Central memory CD4-positive, alpha-beta T cell (primary cell): ENCODE measurements around the gene SOX3.

Source experiments
- DNase-seq: peaks from one replicate; pipeline ENCODE4 v3.0.0; 2022
- total RNA-seq, 3 experiments: gene quantifications; one replicate each; lab custom pipeline; 2026; lab: John Stamatoyannopoulos, UW

Gene SOX3
- total RNA-seq: 0 reads per million in 3 experiments

DNA sequence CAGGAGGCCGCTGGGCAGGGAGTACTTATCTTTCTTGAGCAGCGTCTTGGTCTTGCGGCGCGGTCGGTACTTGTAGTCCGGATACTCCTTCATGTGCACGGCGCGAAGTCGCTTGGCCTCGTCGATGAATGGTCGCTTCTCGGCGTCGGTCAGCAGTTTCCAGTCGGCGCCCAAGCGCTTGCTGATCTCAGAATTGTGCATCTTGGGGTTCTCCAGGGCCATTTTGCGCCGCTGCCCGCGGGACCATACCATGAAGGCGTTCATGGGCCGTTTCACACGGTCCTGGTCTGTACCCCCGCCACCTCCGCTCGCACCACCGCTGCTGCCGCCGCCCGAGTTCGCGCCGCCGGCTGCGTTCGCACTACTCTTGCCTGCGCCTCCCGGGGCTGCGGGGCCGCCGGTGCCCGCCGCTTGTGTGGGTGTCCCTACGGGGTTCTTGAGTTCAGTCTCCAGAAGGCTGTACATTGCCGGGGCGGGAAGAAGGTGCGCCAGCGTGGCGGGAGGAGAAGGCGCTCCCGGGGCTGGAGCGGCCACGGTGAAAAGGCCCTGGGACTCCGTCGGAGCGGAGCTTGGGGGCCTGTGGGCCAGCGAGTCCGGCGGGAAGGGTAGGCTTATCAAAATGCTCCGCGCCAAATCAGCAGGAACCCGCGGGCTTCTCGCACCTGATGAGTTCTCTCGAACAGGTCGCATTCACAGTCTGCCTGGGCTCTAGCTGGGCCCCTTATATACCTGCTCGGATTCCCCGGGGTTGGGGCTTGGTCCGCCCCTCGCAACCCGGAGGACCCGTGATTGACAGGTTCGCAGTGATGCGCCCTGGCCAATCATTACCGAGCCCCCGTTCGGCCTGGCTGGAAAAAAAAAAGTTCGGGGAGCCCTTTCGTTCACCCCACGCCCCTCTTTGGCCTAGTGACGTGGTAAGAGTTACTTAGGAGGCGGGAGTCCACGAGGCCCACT is at the start of gene SOX3:
Gene SOX3 (minus strand): TSS at position 699 of the 954 bp plus-strand sequence. CDS start 9 bp downstream, at position 690.
- no peak for DNase-seq

DNA sequence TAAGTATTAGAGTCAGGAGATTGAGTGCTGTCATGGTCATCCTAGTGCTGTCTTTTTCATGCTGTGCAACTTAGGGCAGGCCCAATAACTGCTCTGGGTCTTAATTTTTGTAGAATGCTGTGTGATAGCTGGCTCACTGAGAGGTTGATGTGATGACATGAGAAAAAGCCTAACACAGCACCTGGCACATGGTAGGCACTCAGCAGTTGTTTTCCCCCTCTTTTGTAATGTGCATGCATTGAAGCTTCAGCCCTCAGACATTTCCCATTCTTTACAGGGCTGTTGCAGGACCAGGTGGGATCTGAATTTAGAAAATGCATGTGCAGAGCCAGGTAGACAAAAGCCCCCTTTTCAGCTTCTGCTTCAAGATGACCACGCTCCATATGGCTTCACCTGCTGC is 44.1 kb upstream of the SOX3 start:
- DNase-seq: no peak

DNA sequence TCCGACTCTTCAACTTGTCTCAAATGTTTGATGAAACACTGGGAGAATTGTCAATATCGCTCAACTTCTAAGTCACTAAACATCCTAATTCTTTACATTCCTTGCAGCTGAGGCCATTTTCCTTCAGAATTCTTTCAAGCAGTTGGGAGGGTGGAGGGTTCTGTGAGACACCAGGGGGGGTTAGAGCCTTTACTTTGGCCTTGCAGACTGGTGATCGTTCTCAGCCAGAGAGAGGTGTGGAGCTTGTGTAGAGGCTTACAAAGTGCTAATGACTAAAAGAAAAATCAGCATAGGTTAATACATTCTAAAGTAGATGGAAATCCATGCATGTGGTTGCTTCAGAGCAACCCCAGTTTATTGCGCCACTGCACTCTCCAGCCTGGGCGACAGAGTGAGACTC is 21.3 kb upstream of the SOX3 start:
- no peak for DNase-seq

DNA sequence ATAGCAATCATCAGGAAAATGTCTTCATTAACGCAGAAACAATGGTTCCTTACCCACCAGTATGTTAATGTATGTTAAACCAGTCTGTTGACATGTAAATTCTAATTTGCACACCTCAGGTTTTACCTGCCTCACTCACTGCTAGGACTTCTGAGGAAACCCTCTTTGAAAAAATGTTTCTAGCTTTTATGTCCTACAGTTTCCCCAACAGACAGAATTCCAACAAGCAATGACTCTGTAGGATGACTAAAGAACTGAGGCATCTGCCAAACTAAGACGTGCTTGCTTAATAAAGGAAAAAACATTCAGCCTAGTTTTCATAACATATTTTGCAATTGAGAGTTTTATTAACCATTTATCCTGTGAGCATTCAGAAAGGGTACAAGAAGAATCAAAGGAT is 20.6 kb upstream of the SOX3 start:
- no peak for DNase-seq

DNA sequence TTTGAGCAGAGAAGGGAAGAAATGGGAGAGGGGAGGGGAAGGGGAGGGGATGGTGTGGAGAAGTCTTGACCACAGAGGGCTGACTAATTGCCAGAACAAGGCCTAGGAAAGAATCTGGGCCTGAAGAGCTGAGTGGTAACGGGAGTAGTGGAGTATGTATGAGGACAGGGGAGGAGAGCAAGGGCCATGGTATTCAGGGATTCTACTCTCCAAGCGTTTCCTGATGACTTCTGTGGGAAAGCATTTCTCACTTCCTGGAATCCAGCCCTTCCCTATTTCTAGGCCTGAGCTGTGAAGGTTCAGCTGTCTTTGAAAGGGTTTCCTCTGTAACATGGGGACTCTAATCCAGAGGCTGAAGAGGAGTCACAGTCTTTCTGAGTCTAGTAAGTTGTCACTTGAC is 19.7 kb upstream of the SOX3 start:
- no peak for DNase-seq

DNA sequence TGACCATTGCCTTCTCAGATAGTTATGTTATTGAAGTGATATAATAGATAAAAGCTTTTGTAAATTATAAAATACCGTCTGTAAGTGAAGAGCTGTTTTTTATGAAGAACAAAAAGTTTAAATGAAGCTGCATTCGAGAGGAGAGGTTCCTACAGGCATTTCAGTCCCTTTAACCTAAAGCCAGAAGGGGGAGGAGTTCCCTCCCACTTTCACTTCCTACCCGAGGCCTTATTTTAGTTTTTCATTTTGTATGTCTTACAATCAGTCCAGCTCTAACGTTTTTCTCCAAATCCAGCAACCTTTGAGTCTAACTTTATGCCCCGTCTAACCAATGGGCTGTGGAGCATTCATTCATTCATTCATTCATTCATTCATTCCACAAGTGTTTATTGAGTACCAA is 16.5 kb upstream of the SOX3 start:
- no peak for DNase-seq

DNA sequence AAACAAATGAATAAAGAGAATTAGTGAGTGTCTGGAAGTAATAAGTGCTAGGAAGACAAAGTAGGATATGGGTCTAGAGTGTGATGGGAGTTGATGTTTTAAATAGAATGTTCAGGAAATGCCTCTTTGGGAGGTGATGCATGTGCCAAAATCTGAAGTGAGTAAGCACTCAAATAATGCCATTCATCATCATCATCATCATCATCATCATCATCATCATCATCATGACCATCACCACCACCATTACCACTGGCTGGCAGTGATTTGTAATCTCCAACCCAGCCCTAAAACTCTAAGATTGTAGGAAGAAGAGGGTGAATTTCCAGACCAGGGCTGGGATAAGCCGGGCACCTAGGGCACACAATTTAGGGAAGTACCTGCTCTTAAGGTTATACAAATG is 9.7 kb upstream of the SOX3 start:
- DNase-seq: no peak

DNA sequence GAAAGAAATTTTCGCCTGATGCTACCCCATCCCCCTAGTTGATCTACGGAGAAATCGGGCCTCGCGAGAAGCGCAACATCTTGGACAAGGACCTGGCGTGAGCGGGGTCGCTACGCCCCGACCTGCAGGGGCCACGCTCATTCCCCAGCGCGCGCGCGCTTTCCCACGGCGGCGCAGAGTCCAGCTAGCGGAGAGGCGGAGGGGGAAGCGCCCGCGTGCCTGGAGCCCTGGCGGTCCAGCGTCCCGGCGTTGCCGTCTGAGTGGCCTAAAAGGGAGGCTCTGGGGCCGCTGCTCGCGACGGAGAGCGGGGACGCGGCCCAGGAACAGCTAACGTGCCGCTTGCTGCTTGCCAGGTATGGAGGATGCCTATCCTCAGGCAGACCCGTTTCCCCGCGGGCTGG is 6.0 kb upstream of the SOX3 start:
- no peak for DNase-seq

DNA sequence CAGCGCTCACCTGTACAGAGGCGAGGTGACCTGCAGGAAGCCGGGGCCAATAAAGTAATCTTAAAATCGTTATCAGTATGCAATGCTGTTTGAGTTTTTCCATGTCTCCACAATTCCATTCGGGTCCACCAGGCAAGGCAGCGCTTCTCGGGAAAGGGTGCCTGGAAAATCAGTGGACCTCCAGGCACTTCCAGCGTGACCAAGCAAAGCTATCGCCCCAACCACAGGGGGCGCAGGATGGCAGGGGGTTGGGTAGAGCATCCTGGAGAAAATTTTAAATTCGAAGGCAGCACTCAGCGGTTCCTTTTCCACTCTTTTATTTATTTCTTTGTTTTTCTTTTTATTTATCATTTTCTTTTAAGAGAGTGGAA is 5.4 kb upstream of the SOX3 start:
- DNase-seq: no peak

DNA sequence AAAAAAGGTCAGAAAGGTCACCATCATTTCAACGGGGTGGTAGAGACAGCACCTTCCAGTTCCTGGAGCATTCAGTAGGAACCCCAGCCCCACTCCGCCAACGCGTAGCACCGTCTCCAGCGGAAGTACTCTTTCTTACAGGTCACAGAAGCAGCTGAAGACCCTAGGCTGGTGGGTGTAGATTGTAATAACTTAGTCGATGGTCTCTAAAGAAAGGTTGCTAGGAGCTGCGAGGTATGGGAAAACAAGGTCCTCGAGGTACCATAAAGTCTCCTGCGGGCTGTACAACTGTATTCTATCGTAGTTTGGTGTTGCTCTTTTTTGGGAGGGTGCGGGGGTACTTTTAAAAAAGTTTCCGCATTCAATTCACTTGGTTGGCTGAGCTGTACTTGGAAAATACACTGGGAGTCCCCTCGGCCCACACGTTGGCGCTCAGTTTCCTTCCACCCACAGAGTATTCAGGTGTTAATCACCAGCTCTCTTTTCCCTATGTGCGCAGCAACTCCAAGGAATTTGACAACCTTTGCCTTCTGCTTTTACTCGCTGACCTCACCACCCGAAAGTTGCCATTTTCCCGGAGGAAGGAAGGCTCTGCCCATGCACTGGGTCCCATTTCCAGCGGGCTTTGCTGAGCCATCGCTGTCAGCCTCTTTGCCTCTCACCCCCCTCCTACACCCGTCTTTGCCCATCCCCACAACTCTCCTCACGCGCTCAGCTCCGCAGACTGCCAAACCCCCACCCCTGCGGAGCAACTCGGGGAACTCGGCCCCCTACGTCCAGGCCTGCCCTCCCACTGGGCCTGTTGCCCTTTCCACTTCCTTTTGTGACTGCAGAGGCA is 4.8 kb upstream of the SOX3 start:
- DNase-seq: no peak

DNA sequence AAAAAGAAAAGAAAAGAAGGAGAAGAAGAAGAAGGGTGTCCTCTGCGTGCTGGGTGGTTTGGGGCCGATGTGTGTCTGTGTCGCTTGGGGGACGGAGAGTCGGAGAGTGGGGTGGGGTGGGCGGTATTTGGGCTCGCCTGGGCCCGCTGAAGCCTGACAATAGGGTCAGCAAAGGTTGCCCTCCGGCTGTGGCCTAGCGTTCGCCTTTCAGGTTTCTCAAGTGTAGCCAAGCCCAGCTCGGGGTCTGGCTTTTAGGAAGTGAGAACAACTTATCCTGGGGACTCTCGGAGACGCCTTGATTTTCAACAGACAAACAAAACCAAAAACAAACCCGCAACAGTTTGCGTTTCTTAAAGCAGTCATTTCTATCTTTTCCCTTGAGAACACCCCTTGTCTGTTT is 4.1 kb upstream of the SOX3 start:
- DNase-seq: no peak

DNA sequence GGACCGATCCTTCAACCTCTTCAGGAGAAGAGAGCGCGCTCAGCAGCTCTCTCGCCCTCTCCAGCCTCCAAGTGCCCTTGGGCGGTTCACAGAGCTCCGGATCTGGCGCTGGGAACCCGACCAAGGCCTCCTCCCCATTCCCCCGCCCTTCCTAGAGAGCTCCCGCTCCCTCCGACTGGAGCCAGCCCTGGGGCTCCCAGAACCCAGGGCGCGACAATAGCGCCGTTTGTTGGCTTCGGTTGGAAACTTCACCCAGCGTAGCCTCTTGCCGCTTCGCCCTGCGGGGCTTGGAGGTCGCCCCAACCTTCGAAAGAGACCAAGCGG is 3.1 kb upstream of the SOX3 start:
- DNase-seq: no peak

DNA sequence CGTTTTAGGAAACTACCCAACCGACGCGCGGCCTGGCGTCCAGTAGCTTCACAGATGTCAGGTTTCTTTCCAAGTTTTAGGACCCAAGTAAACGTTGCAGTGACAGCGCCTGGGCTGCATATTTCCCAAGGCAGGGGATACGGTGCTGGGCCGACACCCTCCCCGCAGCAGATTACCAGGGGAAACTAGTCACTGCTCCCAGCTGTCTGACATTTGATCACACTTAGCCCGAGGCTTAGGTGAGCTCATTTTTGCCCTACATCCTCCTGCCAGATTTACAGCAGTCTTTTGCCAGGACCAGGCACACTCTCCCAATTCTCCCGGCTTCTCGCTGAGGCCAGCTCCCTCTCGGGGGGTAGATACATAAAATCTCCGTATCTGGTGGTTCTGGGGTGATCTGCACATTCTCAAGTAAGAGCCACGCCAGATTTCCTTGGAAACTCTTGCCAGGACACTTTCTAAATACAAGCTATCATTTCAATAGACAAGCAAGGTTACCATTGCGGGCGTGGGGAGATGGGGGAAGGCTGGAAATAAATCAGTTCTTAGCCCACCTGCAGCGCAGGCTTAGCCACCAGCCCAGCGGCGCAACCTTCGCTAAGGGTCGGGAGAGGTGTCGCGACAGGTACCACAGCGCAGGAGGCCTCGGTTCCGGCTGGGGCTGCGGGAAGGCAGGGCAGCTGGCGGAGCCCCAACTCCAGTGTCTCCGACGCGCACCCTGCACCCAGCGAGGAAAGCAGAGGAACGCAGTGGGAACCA is 2.5 kb upstream of the SOX3 start:
- no peak for DNase-seq

DNA sequence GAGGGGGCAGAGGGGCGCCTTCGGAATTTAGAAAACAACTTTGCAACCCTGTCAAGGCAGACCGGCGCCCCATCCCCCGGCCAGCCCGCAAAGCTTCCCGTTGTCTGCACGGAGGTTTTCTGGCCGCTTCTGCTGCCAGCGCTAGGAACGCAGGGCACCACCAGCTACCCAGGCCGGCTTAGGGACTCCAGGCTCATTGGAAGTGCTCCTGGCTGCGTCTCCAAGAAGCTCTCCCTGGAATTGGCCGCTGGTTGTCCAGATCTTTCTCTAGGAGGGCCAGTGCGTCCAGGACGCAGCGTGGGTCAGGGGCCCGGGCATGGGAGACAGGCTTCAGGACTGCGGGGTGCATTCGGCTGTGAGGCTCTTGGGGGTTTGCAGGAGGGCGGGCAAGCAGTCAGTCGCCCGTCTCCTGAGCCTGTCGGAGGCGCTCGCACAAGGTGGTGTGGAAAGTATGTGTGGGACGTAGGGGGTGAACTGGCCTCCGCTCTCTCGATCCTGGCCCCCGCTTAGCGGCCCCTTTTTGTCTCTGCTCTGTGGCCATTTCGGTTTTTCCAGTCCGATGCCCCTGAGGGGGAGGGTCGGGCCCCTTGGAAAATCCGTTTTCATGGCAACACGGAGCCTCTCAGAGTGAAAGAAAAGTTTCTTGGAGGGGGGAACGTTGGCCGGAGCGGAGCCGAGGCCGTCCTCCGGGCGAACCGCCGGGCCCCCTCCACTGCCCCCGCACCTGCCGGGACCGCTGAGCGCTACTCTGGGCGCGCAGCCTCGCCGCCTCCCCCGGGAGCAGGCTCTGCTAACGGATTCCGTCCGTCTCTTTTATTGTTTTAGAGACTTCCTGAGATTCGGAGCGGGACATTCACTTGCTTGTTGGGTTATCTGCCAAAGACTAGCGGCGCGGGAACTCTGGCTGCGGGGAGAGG is 810 bp upstream of the SOX3 start:
- no peak for DNase-seq

DNA sequence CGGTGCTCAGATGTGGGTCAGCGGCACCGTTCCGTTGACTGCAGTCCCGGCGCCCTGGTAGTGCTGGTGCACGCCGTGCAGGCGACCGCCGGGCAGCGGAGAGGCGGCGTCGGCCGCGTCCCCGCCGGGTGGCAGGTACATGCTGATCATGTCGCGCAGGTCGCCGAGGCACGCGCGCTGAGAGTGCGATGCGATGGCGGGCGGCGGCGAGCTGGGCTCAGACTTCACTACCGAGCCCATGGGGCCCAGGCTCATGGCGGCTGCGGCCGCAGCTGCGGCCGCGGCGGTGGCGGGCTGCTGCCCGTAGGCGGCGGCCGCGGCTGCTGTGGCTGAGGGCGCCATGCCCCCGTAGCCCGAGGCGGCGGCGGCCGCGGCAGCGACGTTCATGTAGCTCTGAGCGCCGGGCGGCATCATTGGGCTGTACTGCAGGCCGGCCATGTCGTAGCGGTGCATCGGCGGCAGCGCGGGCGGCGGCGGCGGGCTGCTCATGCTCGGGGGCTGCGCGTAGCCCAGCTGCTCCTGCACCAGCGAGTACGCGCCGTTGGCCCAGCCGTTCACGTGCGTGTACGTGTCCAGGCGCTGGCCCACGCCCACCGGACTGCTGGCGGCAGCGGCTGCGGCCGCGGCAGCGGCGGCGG is 1.0 kb downstream of the SOX3 start:
- DNase-seq: no peak

DNA sequence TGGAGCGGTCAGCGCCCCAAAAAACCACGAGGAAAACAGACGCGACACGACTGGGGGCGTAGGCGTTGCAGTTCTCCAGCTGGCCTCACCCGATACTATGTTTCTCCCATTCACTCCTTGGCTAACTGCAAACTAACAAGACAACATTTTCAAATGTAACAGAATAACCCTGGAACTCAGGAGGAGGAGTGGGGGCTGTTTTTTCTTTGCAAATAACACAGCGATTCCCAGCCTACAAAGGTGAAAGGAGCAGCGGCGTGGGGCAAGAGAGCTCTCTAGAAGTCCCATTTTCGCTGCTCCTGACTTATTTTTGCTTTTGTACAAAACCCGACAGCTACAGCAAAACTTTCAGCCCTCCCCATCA is 1.6 kb downstream of the SOX3 start:
- no peak for DNase-seq

DNA sequence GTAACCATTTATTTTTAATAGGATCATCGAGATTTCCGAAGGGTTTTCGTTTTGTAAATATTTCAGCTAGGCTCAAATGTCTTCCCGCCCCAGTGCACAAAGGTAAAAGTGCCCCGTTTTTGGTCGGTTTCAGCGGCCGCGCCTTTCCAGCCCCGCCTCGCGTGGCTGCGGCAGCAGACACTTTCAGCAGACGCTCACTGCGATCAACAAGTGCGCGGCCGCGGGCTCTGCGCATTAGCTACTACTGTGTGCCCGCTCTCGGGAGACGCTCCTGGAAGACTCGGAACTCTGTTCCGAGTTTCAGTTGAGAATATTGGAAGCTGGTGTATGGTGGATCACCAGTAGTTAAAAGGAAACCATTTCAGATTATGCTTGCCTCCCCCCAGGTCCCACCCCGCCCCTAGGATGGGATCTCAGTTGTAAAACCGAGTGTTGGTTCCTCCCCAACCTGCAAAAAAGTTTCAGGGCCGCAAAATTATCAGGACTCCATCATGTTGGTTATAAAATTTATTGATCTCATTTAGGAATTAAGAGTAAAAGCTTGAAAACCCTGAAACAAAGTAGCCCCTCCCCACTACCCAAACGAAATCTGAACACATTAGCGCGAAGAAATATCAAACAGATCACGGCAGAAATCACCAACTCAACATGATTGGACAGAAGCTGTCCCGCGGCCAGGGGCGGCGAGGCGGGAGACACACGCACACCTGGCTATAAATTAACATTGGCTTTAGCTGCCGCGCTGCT is 2.2 kb downstream of the SOX3 start:
- DNase-seq: no peak

DNA sequence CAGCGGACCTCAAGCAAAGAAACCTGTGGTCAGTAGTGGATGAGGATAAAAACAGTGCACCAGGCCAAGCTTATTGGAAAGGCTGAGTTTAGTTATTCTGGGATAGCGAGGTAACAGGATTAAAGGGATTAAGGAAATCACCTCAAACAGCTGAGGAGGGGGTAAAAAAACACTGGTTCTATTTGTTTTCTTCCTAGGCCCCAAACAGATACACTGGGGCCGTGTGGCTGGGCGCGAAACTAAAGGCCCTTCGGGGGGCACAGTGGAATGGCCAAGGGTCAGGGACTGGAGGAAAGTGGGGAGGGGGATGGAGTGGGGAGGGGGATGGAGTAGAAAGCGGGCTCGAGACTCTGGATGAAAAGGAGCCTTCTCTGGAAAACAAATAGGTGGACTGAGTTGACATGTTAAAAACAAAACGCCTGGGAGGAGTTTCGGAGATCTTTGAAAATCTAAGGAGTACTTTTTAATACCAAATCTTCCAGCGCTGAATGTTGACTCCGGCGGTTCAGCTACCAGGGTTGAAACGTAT is 2.9 kb downstream of the SOX3 start:
- DNase-seq: no peak

DNA sequence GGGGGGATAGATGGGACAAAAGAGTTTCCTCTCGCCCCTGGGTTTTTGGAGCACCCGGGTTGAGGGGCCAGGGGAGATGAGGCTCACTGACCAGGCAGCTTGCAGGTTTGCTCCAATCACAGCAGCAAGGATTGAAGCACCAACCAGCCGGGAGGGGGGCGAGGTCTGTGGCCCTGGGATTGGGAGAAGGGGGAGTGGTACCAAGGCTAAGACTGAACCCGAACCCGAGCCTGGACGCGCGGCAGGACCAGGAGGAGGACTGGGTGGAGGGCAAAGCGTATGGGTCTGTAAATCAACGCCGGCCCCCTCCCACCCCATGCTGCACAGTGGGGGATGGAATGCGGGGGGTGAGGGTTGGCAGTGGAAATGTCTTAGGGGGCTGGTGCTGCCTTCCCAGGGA is 3.5 kb downstream of the SOX3 start:
- DNase-seq: no peak

DNA sequence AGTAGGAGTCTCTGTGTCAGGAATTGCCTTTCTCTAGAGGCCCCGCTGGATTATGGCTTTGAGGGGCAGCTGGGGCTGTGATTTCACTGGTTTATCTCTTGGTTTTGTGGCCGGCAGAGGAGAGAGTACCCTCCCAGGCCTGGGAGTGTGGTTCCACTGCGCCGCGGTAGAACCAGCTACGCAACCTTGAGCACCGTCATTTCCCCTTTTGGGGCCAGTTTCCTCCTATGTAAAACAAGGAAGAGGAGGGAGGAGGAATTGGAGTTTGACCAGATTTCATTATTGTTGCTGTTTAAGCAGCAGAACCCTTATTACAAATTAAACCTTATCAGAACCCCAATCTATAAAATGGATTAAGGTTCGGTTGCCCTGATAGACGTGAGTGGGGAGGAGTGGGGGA is 4.4 kb downstream of the SOX3 start:
- no peak for DNase-seq

DNA sequence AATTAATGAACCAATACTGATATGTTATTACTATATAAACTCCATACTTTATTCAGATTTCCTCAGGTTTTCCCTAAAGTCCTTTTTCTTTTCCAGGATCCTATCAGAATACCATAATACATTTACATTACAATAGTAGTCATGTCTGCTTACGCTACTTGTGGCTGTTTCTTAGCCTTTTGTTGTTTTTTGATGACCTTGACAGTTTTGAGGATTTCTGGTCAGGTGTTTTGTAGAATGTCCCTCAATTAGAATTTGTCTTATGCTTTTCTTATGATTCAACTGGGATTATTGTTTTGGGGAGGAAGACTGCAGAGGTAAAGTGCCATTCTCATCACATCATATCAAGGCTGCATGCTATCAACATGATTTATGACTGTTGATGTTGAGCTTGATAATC is 9.1 kb downstream of the SOX3 start:
- DNase-seq: no peak
